IPS-NIHi7 (cell line): ENCODE data around the gene ABCG4.
"Not testable (repeated sequence)": the region's sequence is repeated elsewhere in the genome, so short reads cannot be mapped to it uniquely, and the experiment has no call there.

Experiments used
- DNase-seq: peaks from one replicate; pipeline ENCODE4 v3.0.0; 2012; ENCODE audit warnings: mixed read lengths; ENCODE audit errors: extremely low spot score

Gene ABCG4

DNA sequence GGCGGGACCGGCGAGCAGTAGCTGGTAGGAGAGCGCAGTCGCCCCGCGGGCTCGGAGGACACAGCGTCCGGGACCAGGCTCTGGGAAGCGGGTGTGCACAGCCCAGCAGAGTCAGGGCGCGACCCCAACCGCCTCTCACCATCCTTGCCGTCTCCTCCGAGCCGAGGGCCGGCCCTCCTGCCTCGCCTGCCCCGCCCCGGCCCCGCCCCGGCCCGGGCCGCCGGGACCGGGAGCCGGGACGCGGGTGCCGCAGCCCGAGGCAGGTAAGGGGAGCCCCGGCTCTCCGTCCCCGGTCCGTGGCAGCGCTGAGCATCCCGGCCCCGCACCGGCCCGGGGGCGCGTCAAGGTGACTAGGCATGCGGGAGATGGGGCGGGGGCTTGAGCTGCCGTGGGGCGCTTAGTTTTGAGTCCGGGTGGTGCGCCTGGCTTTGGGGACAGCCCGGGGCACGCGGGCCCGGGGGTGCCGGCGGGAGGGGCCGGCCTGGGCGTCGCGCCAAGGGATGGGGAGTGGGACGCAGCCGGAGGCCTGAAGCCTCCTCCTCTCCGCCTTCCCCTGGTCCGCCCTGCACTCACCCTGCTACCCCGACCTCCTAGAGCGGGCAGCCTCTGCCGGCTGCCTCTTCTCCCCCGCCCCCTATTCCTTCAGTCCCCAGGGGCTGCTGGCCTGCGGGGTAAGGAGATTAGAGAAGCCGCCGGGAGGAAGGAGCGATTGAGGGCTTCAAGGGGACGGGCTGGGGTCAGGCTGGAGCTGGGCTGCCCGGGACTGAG, at the start of gene ABCG4:
ABCG4 (plus strand) TSS at position 35 of the 768 bp plus-strand sequence. CDS start 914 bp downstream, outside the sequence.
- DNase-seq = peak; percentile 53

- DNase-seq = no peak
These were observed 49.1 kb upstream of the ABCG4 start for GRCh38 chr11:119099711-119100110.

DNA sequence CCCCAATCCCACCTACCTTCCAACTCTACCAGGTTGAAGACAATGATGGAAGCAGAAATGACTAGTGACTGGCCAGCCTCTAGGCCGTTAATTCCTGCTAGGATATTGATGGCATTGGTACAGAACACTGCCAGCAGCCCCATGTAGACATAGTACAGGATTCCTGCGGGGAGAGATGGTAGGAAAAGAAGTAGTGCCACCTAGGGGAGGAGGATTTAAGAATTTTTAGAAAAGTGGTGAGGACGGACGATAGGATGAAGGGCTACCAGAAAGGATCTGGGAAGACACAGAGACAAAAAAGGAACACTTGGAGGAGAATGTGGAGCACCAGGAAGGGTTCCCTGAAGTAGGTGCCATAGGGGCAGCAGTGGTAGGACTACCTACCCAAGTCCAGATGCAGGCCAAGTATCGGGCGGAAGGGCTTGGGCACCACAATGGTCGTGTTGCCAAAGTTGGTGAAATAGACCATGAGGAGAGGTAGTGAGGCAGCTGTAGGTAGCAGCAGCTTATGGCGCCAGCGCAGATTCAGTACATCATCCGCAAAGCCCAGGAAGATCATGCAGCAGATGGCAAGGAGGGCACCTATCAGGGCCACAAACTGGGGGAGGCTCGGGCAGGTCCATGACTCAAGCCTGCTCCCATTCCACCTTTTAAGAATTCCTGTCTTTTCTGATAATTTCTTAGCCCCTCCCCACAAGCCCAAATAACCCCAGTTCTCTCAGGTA, 48.4 kb upstream of the ABCG4 start:
- peak; percentile 26 for DNase-seq

GRCh38 chr11:119100994-119101758, 47.7 kb upstream of the ABCG4 start:
- DNase-seq = peak; percentile 51

- peak; percentile 86 for DNase-seq
These were observed 47.0 kb upstream of the ABCG4 start, which contains the start of gene DPAGT1 for GRCh38 chr11:119101759-119102423. DPAGT1 (minus strand) TSS chr11:119101853; CDS start chr11:119101655, 198 bp downstream.

- DNase-seq = not testable (repeated sequence)
These were observed 45.6 kb upstream of the ABCG4 start for GRCh38 chr11:119103161-119103664.

GRCh38 chr11:119103793-119104192, 45.1 kb upstream of the ABCG4 start:
- DNase-seq = no peak

- peak; percentile 93 for DNase-seq
These were observed 42.0 kb upstream of the ABCG4 start, which contains the start of gene C2CD2L for GRCh38 chr11:119106564-119107537. C2CD2L (plus strand) TSS chr11:119107344; CDS start chr11:119107742, 398 bp downstream.

DNA sequence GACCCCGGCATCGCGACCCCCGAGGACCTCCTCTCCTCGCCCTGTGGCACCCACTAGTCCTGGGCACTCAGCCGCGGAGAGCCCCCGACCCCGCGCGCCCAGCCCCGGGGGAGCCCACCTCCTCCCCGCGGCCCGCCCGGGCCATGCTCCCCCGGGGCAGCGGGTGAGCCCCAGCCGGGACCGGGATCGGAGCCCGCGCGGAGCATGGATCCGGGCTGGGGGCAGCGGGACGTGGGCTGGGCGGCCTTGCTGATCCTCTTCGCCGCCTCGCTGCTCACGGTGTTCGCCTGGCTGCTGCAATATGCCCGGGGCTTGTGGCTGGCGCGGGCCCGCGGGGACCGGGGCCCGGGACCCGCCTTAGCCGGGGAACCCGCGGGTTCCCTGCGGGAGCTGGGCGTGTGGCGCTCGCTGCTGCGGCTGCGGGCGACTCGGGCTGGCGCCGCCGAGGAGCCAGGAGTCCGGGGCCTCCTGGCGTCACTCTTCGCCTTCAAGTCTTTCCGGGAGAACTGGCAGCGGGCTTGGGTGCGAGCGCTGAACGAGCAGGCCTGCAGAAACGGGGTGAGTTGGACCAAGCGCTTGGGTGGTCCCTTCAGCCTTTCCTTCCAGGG, 41.2 kb upstream of the ABCG4 start:
- DNase-seq = peak; percentile 19

- DNase-seq = peak; percentile 32
These were observed 40.6 kb upstream of the ABCG4 start for GRCh38 chr11:119108146-119108856.

GRCh38 chr11:119108857-119109221, 40.0 kb upstream of the ABCG4 start:
- DNase-seq = no peak

DNA sequence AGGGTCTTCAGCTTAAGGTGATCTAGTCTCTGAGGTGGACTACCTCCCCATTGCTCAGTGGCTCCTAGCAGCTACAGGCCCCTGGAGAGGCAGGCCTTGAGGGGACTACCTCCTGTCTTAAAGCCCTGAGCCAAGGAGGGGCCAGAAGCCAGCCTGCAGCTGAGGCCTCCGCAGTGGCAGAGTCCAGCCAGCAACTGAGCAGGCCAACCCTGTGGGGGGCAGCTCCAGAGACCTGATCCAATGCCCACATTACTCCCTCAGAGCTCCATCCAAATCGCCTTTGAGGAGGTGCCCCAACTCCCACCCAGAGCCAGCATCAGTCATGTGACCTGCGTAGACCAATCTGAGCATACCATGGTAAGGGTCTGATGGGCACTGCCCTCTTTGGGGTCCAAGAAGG, 39.0 kb upstream of the ABCG4 start:
- DNase-seq = no peak

DNA sequence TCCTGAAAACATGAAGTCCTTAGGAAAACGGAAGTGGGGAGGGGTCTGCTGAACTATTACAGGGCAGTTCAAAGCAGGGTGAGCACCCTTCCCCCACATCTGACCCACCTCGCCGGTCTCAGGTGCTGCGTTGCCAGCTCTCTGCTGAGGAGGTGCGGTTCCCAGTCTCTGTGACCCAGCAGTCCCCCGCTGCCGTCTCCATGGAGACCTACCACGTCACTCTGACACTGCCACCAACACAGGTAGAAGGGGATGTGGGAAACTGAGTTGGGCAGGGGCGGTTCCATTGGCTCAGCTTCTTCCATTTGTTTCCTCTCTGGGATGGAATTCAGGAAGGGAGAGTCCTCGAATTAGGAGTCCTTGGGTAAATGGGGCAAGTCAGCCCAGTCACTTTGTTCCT, 38.4 kb upstream of the ABCG4 start:
- no peak for DNase-seq

DNA sequence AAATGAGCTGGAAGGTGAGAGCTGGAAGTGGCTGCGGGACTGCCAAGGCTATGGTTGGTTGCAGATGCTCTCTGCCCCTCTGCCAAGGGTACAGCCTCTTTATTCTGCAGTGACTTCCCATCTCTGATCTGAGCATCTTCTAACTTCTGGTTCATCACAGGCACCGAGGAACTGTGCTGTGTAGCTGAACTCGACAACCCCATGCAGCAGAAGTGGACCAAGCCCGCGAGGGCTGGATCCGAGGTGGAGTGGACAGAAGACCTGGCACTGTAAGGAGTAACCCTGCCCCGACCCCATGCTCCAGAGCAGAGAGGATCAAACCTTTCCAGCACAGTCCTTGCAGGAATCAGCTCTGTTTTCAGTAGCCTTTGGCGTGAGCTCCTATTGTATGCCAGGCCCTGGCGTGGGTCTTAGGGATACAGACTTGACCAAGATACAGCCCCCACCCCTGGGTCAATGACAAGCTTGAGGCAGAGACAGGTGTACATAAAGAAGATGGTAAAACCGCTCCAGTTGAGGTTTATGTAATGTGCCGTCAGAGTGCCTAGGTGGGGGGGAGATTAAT, 37.4 kb upstream of the ABCG4 start:
- no peak for DNase-seq

DNA sequence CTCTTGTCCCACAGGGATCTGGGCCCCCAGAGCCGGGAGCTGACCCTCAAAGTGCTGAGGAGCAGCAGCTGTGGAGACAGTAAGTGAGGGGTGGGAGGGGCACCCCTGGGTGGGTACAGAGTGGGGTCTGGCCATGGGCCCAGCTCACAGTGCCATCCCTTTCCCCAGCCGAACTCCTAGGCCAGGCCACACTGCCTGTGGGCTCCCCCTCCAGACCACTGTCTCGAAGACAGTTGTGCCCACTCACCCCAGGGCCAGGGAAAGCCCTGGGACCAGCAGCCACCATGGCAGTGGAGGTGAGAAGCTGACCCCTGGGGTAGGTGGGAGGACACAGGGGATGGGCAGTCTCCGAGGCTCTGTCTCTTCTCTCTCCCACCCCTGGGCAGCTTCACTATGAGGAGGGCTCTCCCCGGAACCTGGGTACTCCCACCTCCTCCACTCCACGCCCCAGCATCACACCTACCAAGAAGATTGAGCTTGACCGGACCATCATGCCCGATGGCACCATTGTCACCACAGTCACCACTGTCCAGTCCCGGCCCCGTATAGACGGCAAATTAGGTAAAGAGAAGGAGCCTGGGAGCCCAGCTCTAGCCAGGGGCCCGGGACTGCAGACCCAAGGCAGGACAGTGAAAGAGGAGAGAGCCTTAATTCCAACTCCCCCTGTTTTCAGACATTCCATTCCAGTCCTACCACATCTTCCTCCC, 36.4 kb upstream of the ABCG4 start:
- no peak for DNase-seq

DNA sequence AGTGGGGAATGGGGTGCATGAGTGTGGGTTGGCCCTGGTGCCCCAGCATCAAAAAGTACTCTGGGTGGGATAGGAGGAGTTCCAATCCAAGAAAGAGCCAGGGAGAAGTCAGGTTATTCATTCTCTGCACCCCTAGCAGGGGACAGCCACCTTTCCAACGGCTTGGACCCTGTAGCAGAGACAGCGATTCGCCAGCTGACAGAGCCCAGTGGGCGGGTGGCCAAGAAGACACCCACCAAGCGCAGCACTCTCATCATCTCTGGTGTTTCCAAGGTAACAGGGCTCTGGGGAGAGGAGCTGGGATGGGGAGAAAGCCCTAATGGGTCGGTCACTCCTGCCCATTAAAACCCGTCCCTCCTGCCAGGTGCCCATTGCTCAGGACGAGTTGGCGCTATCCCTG, 35.1 kb upstream of the ABCG4 start:
- DNase-seq = no peak

- no peak for DNase-seq
These were observed 34.5 kb upstream of the ABCG4 start for GRCh38 chr11:119114351-119114750.
